ENCODE measurements around the gene CHAC2. TPM values are rescaled to one million over a fixed set of nuclear protein-coding genes. Genes with fewer than 3 reads are reported as not detected.

CHAC2 gene
- total and polyA plus RNA-seq, 2 of the 13 experiments (the other 11 are each of a cell fraction or from before 2014, with no cell fraction given): 1.7 to 10.7 TPM

DNA sequence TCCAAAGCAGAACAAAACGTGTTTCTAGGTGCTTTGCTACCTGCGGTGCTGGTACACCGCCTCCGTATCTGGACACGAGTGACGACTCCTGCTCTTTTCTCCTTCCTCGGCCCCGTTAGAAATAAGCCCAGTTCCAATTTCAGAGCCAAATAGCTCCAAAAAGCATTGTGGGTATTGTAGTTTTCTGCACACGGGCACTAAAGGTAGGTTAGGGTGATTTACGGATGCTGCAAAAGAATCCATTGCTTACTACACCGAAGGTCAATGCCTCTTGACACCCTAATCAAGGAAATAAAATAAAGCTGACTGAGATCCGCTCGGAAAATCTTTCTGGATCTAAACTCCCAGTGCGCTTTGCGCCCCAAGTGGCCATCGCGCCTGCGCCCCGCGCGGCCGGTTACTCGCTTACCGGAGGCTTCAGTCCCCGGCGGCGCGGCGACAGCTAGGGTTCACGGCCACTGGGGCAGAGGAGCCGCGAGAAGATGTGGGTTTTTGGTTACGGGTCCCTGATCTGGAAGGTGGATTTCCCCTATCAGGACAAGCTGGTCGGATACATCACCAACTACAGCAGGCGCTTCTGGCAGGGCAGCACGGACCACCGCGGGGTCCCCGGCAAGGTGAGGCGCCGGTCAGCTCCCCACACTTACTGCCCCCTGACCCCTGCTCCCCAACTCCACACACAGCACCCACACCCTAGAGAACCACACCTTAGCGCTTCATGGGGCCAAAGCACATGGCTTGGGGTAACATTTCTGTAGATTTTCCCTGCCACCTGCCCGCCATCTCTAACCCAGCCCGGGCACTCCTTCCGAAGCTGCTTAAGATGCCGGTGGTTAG lies at the start of gene CHAC2 (continued):
- TF ChIP-seq, protein P1, sequence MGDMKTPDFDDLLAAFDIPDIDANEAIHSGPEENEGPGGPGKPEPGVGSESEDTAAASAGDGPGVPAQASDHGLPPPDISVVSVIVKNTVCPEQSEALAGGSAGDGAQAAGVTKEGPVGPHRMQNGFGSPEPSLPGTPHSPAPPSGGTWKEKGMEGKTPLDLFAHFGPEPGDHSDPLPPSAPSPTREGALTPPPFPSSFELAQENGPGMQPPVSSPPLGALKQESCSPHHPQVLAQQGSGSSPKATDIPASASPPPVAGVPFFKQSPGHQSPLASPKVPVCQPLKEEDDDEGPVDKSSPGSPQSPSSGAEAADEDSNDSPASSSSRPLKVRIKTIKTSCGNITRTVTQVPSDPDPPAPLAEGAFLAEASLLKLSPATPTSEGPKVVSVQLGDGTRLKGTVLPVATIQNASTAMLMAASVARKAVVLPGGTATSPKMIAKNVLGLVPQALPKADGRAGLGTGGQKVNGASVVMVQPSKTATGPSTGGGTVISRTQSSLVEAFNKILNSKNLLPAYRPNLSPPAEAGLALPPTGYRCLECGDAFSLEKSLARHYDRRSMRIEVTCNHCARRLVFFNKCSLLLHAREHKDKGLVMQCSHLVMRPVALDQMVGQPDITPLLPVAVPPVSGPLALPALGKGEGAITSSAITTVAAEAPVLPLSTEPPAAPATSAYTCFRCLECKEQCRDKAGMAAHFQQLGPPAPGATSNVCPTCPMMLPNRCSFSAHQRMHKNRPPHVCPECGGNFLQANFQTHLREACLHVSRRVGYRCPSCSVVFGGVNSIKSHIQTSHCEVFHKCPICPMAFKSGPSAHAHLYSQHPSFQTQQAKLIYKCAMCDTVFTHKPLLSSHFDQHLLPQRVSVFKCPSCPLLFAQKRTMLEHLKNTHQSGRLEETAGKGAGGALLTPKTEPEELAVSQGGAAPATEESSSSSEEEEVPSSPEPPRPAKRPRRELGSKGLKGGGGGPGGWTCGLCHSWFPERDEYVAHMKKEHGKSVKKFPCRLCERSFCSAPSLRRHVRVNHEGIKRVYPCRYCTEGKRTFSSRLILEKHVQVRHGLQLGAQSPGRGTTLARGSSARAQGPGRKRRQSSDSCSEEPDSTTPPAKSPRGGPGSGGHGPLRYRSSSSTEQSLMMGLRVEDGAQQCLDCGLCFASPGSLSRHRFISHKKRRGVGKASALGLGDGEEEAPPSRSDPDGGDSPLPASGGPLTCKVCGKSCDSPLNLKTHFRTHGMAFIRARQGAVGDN (CRISPR knock-in tag; IDR thresholded peaks at IDR 0.05): peak; percentile 88
- TF ChIP-seq, protein P2, sequence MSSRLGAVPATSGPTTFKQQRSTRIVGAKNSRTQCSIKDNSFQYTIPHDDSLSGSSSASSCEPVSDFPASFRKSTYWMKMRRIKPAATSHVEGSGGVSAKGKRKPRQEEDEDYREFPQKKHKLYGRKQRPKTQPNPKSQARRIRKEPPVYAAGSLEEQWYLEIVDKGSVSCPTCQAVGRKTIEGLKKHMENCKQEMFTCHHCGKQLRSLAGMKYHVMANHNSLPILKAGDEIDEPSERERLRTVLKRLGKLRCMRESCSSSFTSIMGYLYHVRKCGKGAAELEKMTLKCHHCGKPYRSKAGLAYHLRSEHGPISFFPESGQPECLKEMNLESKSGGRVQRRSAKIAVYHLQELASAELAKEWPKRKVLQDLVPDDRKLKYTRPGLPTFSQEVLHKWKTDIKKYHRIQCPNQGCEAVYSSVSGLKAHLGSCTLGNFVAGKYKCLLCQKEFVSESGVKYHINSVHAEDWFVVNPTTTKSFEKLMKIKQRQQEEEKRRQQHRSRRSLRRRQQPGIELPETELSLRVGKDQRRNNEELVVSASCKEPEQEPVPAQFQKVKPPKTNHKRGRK (CRISPR knock-in tag; IDR thresholded peaks at IDR 0.05): no peak
- TF ChIP-seq, protein P3, sequence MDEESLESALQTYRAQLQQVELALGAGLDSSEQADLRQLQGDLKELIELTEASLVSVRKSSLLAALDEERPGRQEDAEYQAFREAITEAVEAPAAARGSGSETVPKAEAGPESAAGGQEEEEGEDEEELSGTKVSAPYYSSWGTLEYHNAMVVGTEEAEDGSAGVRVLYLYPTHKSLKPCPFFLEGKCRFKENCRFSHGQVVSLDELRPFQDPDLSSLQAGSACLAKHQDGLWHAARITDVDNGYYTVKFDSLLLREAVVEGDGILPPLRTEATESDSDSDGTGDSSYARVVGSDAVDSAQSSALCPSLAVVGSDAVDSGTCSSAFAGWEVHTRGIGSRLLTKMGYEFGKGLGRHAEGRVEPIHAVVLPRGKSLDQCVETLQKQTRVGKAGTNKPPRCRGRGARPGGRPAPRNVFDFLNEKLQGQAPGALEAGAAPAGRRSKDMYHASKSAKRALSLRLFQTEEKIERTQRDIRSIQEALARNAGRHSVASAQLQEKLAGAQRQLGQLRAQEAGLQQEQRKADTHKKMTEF (CRISPR knock-in tag; IDR thresholded peaks at IDR 0.05): peak; percentile 53
- TF ChIP-seq ZNF205 (CRISPR knock-in tag; IDR thresholded peaks at IDR 0.05) (no peak; the same call in none of the 2 replicates), EED (CRISPR knock-in tag; IDR thresholded peaks at IDR 0.05) (no peak), RBFOX2 (IDR thresholded peaks at IDR 0.05; ENCODE audit: low read depth, low read length) (peak; percentile 62), NFYB (CRISPR knock-in tag; IDR thresholded peaks at IDR 0.05) (peak; percentile 39; the same call in 1 of the 2 replicates), ZNF816 (CRISPR knock-in tag; IDR thresholded peaks at IDR 0.05; ENCODE audit: borderline replicate concordance) (peak; percentile 55; the same call in 1 of the 2 replicates), PHF20 (CRISPR knock-in tag; IDR thresholded peaks at IDR 0.05) (no peak; the same call in 1 of the 2 replicates), SP4 (CRISPR knock-in tag; IDR thresholded peaks at IDR 0.05) (no peak)
- TF ChIP-seq, protein P4, sequence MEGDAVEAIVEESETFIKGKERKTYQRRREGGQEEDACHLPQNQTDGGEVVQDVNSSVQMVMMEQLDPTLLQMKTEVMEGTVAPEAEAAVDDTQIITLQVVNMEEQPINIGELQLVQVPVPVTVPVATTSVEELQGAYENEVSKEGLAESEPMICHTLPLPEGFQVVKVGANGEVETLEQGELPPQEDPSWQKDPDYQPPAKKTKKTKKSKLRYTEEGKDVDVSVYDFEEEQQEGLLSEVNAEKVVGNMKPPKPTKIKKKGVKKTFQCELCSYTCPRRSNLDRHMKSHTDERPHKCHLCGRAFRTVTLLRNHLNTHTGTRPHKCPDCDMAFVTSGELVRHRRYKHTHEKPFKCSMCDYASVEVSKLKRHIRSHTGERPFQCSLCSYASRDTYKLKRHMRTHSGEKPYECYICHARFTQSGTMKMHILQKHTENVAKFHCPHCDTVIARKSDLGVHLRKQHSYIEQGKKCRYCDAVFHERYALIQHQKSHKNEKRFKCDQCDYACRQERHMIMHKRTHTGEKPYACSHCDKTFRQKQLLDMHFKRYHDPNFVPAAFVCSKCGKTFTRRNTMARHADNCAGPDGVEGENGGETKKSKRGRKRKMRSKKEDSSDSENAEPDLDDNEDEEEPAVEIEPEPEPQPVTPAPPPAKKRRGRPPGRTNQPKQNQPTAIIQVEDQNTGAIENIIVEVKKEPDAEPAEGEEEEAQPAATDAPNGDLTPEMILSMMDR (CRISPR knock-in tag; IDR thresholded peaks at IDR 0.05): peak; percentile 46; the same call in 1 of the 2 replicates
- TF ChIP-seq, protein P5, sequence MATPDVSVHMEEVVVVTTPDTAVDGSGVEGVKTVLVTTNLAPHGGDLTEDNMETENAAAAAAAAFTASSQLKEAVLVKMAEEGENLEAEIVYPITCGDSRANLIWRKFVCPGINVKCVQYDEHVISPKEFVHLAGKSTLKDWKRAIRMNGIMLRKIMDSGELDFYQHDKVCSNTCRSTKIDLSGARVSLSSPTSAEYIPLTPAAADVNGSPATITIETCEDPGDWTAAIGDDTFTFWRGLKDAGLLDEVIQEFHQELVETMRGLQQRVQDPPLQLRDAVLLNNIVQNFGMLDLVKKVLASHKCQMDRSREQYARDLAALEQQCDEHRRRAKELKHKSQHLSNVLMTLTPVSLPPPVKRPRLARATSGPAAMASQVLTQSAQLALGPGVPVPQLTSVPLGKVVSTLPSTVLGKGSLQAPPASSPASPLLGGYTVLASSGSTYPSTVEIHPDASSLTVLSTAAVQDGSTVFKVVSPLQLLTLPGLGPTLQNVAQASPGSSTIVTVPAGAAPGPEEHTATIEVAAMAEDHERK (CRISPR knock-in tag; IDR thresholded peaks at IDR 0.05; ENCODE audit: low read depth): no peak
- TF ChIP-seq, protein P6, sequence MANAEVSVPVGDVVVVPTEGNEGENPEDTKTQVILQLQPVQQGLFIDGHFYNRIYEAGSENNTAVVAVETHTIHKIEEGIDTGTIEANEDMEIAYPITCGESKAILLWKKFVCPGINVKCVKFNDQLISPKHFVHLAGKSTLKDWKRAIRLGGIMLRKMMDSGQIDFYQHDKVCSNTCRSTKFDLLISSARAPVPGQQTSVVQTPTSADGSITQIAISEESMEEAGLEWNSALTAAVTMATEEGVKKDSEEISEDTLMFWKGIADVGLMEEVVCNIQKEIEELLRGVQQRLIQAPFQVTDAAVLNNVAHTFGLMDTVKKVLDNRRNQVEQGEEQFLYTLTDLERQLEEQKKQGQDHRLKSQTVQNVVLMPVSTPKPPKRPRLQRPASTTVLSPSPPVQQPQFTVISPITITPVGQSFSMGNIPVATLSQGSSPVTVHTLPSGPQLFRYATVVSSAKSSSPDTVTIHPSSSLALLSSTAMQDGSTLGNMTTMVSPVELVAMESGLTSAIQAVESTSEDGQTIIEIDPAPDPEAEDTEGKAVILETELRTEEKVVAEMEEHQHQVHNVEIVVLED (CRISPR knock-in tag; IDR thresholded peaks at IDR 0.05; ENCODE audit: borderline replicate concordance): 0 out of 2 replicates have a peak, but pooled peaks have one; percentile 40
